Hematopoietic multipotent progenitor cell treated with erythropoietin and hydrocortisone succinate and interleukin-3 and kit ligand, for 6 days (in vitro differentiated cells): ENCODE measurements around the gene FAM151B.
"Not testable (repeated sequence)": the region's sequence is repeated elsewhere in the genome, so short reads cannot be mapped to it uniquely, and the experiment has no call there.

ENCODE experiments used
- DNase-seq: peaks from one replicate; pipeline ENCODE4 v3.0.0-alpha.2; 2015

Gene FAM151B

GRCh38 chr5:80504833-80505232 is 16.9 kb downstream of the FAM151B start:
- no peak for DNase-seq

GRCh38 chr5:80507663-80508062 is 19.8 kb downstream of the FAM151B start:
- no peak for DNase-seq

GRCh38 chr5:80508844-80509243 is 20.9 kb downstream of the FAM151B start:
- DNase-seq = no peak

DNA sequence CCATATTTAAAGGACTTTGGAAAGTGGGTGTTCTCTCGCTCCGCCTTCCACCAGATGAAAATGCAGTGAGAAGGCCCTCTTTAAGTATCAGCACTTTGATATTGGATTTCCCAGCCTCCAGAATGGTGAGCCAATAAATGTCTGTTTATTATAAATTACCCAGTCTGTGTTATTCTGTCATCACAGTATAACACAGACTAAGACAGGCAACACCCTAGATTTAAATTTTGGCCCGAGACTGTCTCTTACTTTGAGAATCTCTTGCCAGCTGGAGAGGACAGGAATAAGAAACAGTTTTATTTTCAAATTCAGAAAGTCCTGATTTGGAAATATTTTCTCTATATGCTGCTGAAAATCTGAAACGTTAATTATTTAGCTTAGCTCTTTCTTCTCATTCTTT is 21.5 kb downstream of the FAM151B start:
- no peak for DNase-seq

DNA sequence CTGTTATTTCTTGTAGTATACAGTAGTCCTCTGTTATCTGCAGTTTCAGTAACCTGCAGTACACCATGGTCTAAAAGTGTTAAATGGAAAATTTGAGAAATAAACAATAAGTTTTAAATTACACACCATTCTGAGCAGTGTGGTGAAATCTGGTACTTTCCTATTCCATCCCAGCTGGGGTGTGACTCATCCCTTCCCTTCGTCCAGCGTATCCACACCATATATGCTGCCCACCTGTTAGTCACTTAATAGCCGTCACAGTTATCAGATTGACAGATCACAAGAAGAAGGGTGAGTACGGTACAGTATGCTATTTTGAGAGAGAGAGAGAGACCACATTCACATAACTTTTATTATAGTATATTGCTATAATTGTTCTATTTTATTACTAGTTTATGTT is 28.9 kb downstream of the FAM151B start:
- DNase-seq = no peak

DNA sequence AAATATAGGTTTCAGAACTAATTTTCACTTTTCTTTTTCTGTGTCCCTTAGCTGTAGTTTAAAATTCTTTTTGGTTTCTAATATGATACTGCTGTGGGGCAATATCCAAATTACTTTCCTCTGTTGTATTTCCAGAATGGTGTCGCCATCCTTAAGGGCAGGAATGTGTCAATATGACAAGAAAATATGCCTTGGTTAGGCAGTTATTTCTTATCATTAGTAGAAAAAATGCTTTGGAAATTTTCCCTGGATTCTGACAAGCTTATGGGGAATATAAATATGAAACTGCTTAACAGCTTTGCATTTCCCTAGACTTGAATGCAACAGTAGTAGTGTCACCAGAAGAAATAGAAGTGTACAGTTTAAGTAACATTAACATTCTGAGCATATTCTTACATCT is 52.8 kb downstream of the FAM151B start:
- no peak for DNase-seq

- DNase-seq = peak; percentile 5
Observed at GRCh38 chr5:80541392-80541791, 53.5 kb downstream of the FAM151B start.

GRCh38 chr5:80554646-80555045 is 66.7 kb downstream of the FAM151B start:
- DNase-seq = no peak

DNA sequence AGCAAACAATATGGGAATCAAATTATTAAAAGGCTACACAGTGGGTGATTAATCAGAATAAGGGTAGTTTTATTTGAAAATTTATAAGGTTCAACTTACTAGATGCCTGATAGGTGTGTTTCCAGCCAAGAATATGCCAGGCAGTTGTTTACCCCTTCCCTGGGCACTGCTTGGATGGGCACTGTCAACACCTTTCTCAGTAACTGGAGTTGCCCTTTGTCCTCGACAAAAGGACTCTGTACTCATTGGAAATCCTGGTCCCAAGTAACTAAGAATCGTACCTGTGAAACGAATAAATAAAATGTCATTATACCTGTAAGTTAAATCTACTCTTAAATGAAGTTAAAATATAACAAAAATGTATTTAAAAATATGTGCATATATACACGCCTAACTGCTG is 67.2 kb downstream of the FAM151B start:
- DNase-seq = no peak

DNA sequence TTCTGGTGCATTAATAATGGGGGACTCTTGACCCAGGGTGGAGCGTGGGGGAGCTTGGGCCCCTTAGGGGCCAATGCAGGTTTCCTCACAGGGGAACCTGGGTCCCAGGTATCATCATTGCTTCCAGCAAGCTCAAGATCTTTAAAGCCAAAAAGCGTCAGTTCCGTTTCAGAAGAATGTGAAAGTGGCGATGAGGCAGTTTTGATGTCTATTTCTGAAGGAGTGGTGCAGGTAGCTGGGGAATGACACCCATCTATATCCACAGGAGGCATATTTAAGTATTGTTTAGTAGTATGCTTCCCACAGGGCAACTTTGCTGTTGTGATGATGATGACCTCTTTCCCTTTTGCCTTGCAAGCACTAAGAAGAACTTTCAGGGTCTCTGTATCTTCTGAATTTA is 71.3 kb downstream of the FAM151B start:
- DNase-seq = no peak

GRCh38 chr5:80565330-80565729 is 77.4 kb downstream of the FAM151B start:
- DNase-seq = no peak

GRCh38 chr5:80566711-80567259 is 78.9 kb downstream of the FAM151B start:
- DNase-seq = no peak

DNA sequence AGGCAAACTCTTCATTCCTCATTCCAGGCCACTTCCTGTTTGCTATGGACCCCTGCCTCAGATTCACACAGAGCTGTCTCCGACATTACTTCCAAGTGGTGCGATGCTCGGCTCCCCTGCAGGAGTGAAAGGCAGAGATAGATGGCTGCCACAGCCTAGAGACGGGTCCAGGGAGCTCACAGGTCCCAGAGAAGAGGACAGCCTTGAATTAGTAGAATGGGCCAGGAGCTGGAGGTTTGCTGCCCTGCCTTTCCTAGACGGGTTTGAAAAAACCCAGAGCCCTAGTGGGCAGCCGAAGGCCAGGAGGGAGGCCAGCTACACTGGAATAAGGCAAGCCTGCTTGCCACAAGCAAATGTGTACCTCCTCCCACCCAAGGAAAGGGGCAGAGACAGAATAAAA is 80.4 kb downstream of the FAM151B start:
- DNase-seq = no peak

DNA sequence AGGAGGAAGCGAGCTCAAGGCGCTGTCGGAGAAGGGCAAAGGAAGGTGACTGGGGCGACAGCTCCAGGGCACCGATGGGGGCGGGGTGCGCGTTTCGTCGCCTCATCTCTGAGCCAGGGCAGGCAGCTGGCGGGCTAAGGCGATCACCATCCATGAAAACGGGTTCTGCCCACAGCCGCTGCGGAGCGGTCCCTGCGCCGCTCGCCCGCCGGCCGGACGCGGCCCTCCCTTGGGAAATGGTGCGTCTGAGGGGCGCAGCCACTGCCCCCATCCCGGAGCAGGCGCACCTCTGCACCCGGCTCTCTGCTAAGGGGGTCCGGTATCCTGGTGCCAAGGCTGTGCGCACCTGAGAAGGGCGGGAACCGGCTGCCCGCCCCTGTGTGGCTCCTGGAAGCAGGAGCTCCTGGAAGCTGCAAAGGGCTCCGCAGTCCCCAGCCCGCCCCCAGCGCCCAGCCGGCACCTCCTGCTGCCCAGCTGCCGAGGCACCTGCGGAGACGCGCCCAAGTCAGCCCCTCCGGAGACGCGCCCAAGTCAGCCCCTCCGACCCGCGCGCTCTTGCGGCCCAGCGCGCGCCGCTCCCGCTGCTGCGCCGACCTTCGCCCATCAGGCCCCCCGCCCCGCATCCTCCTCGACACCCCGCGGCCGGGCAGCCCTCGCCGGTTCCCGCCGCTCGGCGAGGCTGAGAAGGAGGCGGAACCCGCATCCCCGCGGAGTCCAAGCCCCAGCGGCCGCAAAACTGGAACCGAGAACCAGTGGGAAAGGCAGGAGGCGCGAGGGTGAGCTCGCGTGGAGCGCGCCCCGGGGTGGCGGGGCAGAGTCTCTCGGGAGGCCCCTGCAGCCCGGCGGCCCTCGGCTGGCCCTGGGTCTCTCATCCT is 81.4 kb downstream of the FAM151B start:
- no peak for DNase-seq

- peak; percentile 62 for DNase-seq
Observed at GRCh38 chr5:80569961-80570786, 82.3 kb downstream of the FAM151B start, which contains the start of gene ANKRD34B. TSS of gene ANKRD34B (minus strand) at chr5:80570280. CDS start at chr5:80560019, 10,261 bp downstream.

GRCh38 chr5:80573062-80573461 is 85.2 kb downstream of the FAM151B start:
- no peak for DNase-seq

- no peak for DNase-seq
Observed at GRCh38 chr5:80576383-80576782, 88.5 kb downstream of the FAM151B start.

DNA sequence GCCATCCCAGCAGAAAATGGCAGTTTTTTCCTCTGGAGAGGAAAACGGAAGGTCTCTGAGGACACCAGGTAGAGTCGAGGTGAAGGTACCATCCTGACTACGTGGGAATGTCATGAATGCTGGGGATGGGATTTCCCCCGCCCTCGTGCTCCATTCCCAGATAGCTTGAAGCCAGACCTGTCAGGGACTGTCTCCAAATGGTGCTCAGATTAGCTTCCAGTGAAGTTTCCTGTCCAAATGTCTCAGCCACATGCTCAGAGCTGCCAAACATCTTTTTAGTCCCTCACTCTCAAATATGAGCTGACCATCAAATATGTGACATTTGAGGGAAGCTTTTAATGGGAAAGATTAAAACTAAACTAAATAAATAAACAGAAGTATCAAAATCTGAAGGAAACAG is 89.8 kb downstream of the FAM151B start:
- no peak for DNase-seq

- no peak for DNase-seq
Observed at GRCh38 chr5:80579050-80579449, 91.2 kb downstream of the FAM151B start.

DNA sequence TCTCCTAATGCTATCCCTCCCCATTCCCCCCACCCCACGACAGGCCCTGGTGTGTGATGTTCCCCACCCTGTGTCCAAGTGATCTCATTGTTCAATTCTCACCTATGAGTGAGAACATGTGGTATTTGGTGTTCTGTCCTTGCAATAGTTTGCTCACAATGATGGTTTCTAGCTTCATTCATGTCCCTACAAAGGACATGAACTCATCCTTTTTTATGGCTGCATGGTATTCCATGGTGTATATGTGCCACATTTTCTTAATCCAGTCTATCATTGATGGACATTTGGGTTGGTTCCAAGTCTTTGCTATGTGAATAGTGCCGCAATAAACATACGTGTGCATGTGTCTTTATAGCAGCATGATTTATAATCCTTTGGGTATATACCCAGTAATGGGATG is 92.4 kb downstream of the FAM151B start:
- not testable (repeated sequence) for DNase-seq

DNA sequence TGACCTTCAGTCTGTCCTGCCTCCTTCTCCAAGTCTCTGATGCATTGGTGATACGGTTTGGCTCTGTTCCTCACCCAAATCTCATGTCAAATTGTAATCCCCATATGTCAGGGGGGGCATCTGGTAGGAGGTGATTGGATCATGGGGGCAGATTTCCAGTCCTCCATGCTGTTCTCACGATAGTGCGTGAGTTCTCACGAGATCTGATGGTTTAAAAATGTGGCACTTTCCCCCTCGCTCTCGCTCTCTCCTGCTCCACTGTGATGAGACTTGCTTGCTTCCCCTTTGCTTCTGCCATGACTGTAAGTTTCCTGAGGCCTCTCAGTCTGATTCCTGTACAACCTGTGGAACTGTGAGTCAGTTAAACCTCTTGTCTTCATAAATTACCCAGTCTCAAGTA is 96.9 kb downstream of the FAM151B start:
- no peak for DNase-seq

DNA sequence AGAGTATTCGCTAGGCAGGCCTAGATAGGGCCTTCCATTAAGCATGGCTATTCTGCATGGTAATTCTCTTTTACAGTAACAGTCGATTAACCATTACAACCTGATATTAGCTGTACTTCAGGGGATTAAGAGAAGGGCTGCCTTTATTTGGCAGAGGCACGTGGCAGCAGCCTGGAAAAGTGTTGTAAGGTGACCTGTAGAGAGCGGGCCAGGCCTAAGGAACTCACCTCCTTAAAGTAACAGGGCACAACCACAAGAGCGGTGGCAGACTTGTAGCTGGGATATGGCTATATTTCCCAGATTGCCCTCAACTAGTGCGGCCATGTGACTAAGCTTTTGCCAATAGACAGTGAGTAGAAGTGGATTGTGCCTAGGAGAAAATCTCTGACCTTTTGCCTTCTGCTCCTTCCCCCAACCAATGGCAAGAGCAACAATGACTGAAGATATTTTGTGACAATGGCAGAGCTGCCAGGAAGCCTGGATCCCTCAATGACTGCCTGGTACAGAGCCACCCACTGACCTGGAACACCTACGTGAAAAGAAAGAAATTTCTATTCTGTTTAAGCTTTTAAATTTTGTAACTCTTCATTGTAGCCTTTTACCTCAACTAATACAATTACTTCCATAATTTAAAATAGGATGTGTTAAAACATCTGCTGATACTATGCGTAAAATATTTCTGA is 101.1 kb downstream of the FAM151B start:
- no peak for DNase-seq

DNA sequence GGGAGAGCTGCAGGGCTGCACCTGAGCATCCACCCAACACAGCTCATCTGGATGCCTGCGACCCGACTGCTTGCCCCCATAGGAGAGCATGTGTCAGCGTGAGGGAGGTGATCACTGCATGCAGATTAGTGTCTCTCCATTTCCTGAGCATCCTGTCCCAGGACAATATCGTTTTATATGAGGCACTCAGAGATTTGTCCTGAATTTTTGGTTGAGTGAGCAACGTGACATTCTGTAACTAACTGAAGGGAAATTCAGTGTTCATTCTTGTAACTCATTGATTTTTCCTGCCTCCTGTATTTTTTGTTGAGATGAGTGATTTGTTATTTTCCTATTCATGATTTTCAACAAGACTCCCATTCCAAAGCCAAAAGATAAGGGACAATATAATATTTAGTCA is 102.9 kb downstream of the FAM151B start:
- DNase-seq = no peak
